ENCODE measurements around the gene PRXL2C.

DNA sequence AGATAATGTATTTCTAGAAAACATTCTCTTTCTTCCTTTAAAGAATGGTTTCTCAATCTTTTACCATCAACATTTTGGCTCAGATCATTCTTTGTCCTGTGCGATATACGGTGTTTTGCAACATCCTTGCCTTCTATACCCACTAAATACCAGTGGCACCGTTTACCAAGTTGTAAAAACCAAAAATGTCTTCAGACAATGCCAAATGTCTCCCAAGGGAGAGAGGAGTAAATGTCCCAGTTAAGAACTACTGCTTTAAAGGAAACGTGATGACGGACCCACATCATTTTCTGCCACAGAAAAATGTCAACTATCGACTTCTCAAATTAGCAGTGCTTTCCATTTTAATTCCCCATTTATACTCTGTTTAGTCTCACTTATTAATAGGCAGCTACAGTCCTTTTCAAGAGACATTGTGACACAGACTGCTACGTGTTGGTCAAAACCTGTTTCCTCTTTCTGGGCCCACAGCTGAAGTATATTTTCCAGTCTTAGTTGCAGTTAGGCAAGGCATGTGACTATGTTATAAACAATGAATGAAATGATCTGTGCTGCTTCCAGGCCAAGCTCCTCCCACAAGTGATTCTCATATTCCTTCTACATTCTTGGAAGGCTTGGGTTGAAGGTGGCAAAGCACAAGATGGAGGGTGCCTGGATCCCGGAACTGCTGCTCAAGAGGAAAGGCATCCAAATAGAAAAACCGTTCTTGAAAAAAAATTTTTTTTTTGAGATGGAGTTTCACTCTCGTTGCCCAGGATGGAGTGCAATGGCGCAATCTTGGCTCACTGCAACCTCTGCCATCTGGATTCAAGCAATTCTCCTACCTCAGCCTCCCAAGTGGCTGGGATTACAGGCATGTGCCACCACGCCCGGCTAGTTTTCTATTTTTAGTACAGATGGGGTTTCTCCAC is 8.8 kb downstream of the PRXL2C start:
- TF ChIP-seq, protein P1, sequence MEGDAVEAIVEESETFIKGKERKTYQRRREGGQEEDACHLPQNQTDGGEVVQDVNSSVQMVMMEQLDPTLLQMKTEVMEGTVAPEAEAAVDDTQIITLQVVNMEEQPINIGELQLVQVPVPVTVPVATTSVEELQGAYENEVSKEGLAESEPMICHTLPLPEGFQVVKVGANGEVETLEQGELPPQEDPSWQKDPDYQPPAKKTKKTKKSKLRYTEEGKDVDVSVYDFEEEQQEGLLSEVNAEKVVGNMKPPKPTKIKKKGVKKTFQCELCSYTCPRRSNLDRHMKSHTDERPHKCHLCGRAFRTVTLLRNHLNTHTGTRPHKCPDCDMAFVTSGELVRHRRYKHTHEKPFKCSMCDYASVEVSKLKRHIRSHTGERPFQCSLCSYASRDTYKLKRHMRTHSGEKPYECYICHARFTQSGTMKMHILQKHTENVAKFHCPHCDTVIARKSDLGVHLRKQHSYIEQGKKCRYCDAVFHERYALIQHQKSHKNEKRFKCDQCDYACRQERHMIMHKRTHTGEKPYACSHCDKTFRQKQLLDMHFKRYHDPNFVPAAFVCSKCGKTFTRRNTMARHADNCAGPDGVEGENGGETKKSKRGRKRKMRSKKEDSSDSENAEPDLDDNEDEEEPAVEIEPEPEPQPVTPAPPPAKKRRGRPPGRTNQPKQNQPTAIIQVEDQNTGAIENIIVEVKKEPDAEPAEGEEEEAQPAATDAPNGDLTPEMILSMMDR (conservative IDR thresholded peaks at IDR 0.05; ENCODE audit: low read length), result no peak
- TF ChIP-seq EZH2phosphoT487 (IDR thresholded peaks at IDR 0.05; ENCODE audit: borderline replicate concordance, low read depth, low read length), result no peak
